DMS 273 (cell line): ENCODE data around the gene GALT.

Experiments used
- DNase-seq: peaks from one replicate; lab custom pipeline; 2025; ENCODE audit not compliant: unreplicated experiment; lab: John Stamatoyannopoulos, UW

The GALT gene

GRCh38 chr9:34646211-34647083, at the start of gene GALT:
GALT (plus strand) TSS chr9:34646675; CDS start chr9:34646705, 30 bp downstream.
- DNase-seq, result peak; percentile 94

GRCh38 chr9:34599546-34599945, 46.9 kb upstream of the GALT start:
- no peak for DNase-seq

DNA sequence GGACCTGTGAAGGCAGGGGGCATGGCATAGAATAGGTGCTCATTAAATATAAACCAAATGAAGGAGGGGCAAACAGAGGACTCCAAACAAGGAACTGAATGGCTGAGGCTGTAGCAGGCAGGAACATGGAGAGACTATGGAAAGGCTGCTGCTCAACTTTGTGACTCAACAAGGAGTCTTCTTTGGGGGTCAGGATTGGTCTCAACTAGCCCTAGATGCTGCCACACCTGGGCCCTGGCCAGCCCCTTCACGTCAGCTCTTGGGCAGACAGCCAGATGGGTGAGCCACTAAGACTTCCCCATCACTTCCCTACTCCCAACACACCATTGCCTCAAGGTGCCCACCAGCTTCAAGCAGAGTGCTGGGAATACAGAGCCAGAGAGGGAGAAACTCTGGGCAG, 45.6 kb upstream of the GALT start:
- DNase-seq, result no peak

DNA sequence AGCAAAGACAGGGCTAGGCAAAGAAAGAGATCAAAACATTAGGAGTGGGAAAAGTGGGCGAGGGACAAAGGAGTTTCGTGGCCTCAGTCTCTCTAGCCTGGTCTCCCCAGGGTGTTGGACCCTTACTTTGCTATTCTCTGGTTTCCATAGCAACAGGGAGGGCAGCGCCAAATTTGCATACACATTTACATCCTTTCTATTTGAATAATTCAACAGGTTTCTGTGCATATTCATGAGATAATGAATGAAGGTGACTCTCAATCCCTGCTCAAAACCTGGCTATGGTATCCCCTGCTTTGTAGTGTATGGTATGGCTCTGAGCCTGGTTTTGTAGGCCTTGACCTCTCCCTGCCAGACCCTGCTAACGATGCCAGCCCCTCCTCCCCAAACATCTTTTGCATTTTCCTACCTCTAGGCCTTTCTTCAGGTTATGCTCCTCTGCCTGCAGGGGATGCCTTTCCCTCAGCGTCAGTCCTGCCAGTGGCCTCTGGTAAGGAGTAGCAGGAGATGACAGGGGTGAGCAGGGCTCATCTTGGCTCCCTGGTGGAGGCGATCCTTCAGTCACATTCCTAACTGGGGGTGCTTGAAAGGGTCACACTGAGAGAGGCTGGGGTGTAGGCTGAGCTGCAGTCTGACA, 44.4 kb upstream of the GALT start:
- DNase-seq, result no peak

DNA sequence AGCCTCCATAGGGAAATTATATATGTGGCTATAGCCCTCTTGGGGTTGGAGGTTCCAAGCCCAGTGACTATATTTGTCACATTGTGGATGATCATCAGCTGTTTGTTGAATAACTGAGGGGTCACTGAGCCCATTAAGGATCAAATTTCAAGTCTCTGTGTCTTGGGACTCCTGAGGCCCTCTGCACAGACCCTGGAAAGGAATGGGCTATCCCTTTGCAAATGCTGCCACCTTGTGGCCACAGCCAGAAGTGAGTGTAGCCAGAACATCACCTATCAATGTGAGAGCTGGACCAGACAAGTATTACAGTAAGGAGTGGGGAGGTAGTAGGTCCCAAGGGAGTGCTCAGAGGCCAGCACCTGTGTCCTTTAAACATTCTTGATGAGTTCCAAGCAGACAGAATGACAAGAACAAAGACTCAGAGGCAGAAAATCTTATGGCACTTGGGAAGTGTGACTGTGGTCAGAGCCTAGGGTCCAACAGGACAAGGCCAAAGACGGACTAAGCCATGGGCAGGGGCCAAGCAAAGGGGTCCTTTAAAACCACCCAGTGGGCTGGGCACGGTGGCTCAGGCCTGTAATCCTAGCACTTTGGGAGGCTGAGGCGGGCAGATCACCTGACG, 42.8 kb upstream of the GALT start:
- DNase-seq, result peak; percentile 89

- DNase-seq, result no peak
These were observed 40.3 kb upstream of the GALT start for GRCh38 chr9:34606190-34606589.

DNA sequence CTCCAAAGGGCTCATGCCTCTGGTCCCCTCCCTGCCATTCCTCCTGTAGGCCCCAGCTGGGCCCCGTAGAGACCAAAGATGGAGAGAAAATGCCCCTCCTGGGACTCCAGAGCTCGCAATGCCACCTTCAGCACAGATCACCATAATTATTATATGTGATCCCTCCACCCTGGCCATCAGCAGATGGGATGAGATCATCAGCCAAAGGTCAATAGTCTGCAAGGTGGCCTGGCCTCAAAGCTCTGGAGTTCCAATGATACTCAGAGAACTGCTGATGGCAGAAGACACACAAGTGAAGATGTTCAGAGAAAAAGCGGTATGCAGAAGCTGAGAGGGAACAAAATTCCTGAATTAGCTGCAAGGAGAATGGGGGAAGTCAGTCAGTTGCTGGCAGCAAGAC, 39.6 kb upstream of the GALT start:
- no peak for DNase-seq

DNA sequence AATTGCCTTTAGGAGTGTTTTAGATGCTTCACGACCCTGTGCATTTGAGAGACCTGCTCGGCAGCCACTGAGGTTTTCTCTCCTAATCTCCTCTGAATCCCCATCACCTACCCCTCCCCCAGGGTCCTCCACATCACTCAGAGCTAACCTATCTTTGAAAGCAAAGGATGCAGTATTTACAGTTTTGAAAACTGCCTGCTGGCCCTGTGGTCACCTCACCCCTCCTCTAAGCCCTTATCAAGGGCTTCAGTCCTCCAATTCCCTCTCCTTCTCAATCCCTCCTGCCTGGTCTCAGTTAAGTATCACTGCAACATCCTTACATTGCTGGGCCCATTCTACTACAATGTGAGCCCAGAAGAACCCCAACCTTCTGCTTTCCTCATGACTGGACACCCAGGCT, 39.1 kb upstream of the GALT start:
- DNase-seq, result no peak

GRCh38 chr9:34610434-34611206, 35.9 kb upstream of the GALT start:
- DNase-seq, result peak; percentile 63

GRCh38 chr9:34611251-34611810, 35.1 kb upstream of the GALT start:
- peak; percentile 39 for DNase-seq

- peak; percentile 96 for DNase-seq
These were observed 34.4 kb upstream of the GALT start, which contains the start of gene RPP25L for GRCh38 chr9:34611811-34612787. RPP25L (minus strand) TSS chr9:34612097; CDS start chr9:34611296, 801 bp downstream.

DNA sequence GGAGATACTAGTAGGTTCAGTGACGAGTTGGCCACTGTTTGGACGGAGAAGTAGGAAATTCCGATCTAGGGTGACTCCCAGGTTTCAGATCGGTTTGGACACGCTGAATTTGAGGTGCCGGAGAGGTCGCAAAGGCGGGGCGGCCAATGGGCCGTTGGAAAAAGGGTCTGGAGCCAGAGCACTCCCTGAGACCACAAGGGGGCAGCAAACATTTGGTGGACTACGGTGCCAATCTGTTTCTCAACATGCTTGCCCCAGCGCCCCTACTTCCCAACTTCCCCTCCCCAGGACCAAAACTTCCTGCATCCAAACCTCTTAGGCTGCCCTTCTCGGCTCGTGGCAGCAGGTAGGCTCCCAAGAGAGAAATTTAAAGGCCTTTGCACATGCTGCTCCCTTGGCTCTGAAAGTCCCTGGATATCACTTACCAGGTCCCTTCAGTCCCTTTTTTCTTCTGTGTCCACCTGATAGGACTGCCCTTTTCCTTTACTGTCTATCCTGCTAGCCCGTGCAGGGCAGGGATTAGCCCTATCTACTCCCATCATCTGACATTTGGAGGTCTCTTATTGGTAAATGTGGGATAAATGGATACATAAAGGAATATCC, 33.6 kb upstream of the GALT start:
- peak; percentile 94 for DNase-seq

- DNase-seq, result no peak
These were observed 31.3 kb upstream of the GALT start for GRCh38 chr9:34615132-34615531.

- DNase-seq, result peak; percentile 97
These were observed 26.1 kb upstream of the GALT start, which contains the start of gene DCTN3 for GRCh38 chr9:34620061-34620994. DCTN3 (minus strand) TSS chr9:34620495; CDS start chr9:34620464, 31 bp downstream.

DNA sequence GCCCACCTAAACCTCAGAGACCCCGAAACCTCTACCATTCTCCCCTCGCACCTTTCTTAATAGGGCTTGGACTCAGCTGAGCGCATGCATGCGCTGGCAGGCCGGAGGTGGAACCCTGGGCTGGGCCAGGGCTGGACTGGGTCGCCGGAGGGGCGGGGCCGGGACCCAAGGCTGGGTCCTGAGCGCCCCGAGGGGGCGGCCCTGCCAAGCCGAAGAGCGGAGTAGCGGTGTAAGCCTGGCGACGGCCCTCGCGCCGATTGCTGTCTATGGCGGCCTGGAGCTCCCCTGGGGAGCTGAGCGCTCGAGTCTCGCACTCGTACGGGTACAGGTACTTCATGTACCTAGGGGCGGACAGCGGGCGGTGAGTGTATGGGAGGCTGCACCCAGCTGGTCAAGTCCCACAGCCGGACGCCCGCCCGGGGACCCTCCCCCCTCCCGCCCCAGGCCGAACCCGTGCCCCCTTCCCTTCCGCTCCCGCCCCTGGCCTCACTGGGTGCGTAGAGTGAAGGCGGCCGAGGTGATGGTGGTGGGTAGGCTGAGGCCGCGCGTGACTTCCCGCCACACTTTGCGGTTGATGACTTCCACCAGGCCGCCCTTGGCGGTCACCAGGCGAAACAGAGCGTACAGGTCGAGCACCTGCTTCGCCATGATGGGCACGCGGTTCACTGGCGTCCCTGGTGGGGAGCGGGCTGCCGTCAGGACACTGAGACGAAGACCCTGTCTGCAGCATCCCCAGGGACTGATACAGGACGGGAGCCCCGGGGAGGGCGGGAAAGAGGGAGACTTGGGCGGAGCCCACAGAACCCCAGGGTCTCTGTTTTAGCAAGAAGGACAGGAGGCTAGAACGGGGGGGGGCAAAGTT, 22.9 kb upstream of the GALT start:
- DNase-seq, result no peak

- DNase-seq, result no peak
These were observed 21.8 kb upstream of the GALT start for GRCh38 chr9:34624475-34625185.

DNA sequence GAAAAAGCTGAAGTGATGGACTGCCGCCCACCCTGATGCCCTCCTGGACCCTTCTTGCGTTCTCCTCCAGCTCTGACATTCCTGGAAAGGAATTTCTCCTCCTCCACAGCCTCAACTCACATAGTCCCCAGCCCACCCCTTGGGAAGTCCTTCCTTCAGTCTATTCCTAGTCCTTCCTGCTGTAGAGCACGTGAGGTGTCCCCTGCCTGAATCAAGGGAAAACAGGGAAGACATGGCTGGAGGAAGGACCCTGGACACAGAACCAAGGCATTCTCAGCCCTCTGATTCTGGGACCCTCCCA, 21.3 kb upstream of the GALT start:
- DNase-seq, result no peak
